H1 (cell line): Measurements from ENCODE around the gene DISC1. TPM values are rescaled to one million over a fixed set of nuclear protein-coding genes. Genes with fewer than 3 reads are reported as not detected.
A peak's percentile ranks its signal among the peaks of the same experiment; 100 is the strongest.

Experiments used
- CTCF ChIA-PET: fragments of 300-600 bp; sonication (Branson Sonifier 250); formaldehyde crosslinking; loops from one replicate; lab custom pipeline; 2021; ENCODE audit not compliant: partially characterized antibody; lab: Charles Lee
- POLR2A ChIA-PET: fragments of 300-600 bp; sonication (Branson Sonifier 250); formaldehyde crosslinking; loops from one replicate; lab custom pipeline; 2021; ENCODE audit warnings: inconsistent platforms; ENCODE audit not compliant: partially characterized antibody; lab: Charles Lee
- DNase-seq, 2 experiments: peaks; one replicate each; pipeline versions ENCODE4 v3.0.0 to v3.0.0-alpha.2; 2010 to 2022; ENCODE audit warnings: low spot score in 2 of 2, low read depth in 1 of 2, mixed read lengths in 1 of 2
- FAIRE-seq: peaks from 2 replicates; lab custom pipeline; 2011; peaks lifted over from hg19 to GRCh38; lab: Jason Lieb, UNC
- H2AFZ ChIP-seq: 2 replicates; pipeline ENCODE4 v1.8.1; 2012; ENCODE audit warnings: low read length, inconsistent platforms
- H2AK5ac ChIP-seq: 2 replicates; pipeline ENCODE4 v1.6.1; 2013; ENCODE audit warnings: low read depth, low read length
- H2BK120ac ChIP-seq: replicated peaks from 2 replicates; pipeline ENCODE3; 2013; ENCODE audit warnings: low read depth, low read length, inconsistent platforms
- H2BK12ac ChIP-seq: 2 replicates; pipeline ENCODE4 v1.6.1; 2013; ENCODE audit warnings: low read depth, low read length
- H2BK15ac ChIP-seq: 2 replicates; pipeline ENCODE4 v1.6.1; 2013; ENCODE audit warnings: low read length
- H2BK20ac ChIP-seq: 2 replicates; pipeline ENCODE4 v1.6.1; 2013; ENCODE audit warnings: low read length
- H2BK5ac ChIP-seq: 2 replicates; pipeline ENCODE4 v1.6.1; 2013; ENCODE audit warnings: low read depth, low read length
- H3K14ac ChIP-seq: 2 replicates; pipeline ENCODE4 v1.6.1; 2013; ENCODE audit warnings: inconsistent platforms; ENCODE audit not compliant: insufficient read length
- H3K18ac ChIP-seq: 2 replicates; pipeline ENCODE4 v1.6.1; 2013; ENCODE audit warnings: low read length; ENCODE audit errors: extremely low read depth
- H3K23ac ChIP-seq: 2 replicates; pipeline ENCODE4 v1.6.1; 2013; ENCODE audit warnings: inconsistent platforms; ENCODE audit not compliant: insufficient read length
- H3K23me2 ChIP-seq: 2 replicates; pipeline ENCODE4 v1.6.1; 2013; ENCODE audit warnings: low read depth, low read length
- H3K27ac ChIP-seq: 2 replicates; pipeline ENCODE4 v1.6.1; 2011; ENCODE audit warnings: low read depth, low read length, inconsistent platforms
- H3K27me3 ChIP-seq, 4 experiments: replicated peaks in 1 of 4; 1 replicate in 1 of 4; 2 replicates in 3 of 4; pipeline versions ENCODE4 v1.6.1 to v1.8.1; 2011 to 2013; ENCODE audit warnings: low read length in 3 of 4, mild to moderate bottlenecking in 3 of 4, inconsistent platforms in 2 of 4, mixed read lengths in 2 of 4, moderate library complexity in 1 of 4; ENCODE audit not compliant: control insufficient read depth in 3 of 4, insufficient read depth in 3 of 4; ENCODE audit errors: extremely low read depth in 1 of 4
- H3K36me3 ChIP-seq, 4 experiments: 2 replicates each; pipeline versions ENCODE4 v1.6.1 to v1.8.1; 2011 to 2013; ENCODE audit warnings: mild to moderate bottlenecking in 4 of 4, low read length in 3 of 4, moderate library complexity in 2 of 4, control low read depth in 1 of 4, inconsistent platforms in 1 of 4; ENCODE audit not compliant: insufficient read depth in 4 of 4, control insufficient read depth in 2 of 4
- H3K4ac ChIP-seq: replicated peaks from 2 replicates; pipeline ENCODE3; 2013; ENCODE audit warnings: low read length, low read depth, mixed read lengths, inconsistent platforms; ENCODE audit not compliant: insufficient read length
- H3K4me1 ChIP-seq, 4 experiments: replicated peaks in 1 of 4; 1 replicate in 1 of 4; 2 replicates in 3 of 4; pipeline versions ENCODE4 v1.6.1 to v1.8.1; 2011 to 2013; ENCODE audit warnings: low read length in 3 of 4, inconsistent platforms in 2 of 4, mixed read lengths in 1 of 4; ENCODE audit not compliant: insufficient read depth in 4 of 4, control insufficient read depth in 3 of 4
- H3K4me2 ChIP-seq, 2 experiments: 2 replicates each; pipeline versions ENCODE4 v1.6.1 to v1.8.1; 2011 to 2013; ENCODE audit warnings: low read depth in 2 of 2, low read length in 2 of 2, control low read depth in 1 of 2, inconsistent platforms in 1 of 2, mild to moderate bottlenecking in 1 of 2; ENCODE audit not compliant: insufficient read depth in 1 of 2
- H3K4me3 ChIP-seq, 4 experiments: fragments of 200-600, 300-600 bp in 1 of 4; sonication (generic), shearing (Covaris generic), sonication (Bioruptor Twin) in 1 of 4; 2 replicates each; pipeline versions ENCODE4 v1.5.1 to v1.8.1; 2011 to 2016; ENCODE audit warnings: low read length in 4 of 4, low read depth in 3 of 4, control low read depth in 2 of 4, inconsistent platforms in 2 of 4, mild to moderate bottlenecking in 2 of 4, mixed read lengths in 1 of 4, moderate library complexity in 1 of 4; ENCODE audit not compliant: insufficient read depth in 2 of 4; ENCODE audit errors: extremely low read depth in 1 of 4
- H3K56ac ChIP-seq: replicated peaks from 2 replicates; pipeline ENCODE3; 2013; ENCODE audit warnings: low read depth, mild to moderate bottlenecking, mixed read lengths, low read length, inconsistent platforms; ENCODE audit not compliant: insufficient read length
- H3K79me1 ChIP-seq: 2 replicates; pipeline ENCODE4 v1.6.1; 2013; ENCODE audit warnings: low read depth, low read length, control low read depth
- H3K79me2 ChIP-seq, 2 experiments: 2 replicates each; pipeline versions ENCODE4 v1.6.1 to v1.8.1; 2012 to 2013; ENCODE audit warnings: low read length in 2 of 2, mild to moderate bottlenecking in 2 of 2, inconsistent platforms in 1 of 2; ENCODE audit not compliant: insufficient read depth in 2 of 2, control insufficient read depth in 1 of 2
- H3K9ac ChIP-seq, 4 experiments: replicated peaks in 1 of 4; 1 replicate in 1 of 4; 2 replicates in 3 of 4; pipeline versions ENCODE4 v1.6.1 to v1.8.1; 2011 to 2013; ENCODE audit warnings: low read depth in 3 of 4, low read length in 3 of 4, control low read depth in 2 of 4, mild to moderate bottlenecking in 2 of 4, moderate library complexity in 2 of 4, inconsistent platforms in 1 of 4; ENCODE audit errors: extremely low read depth in 1 of 4
- H3K9me3 ChIP-seq, 2 experiments: 2 replicates each; pipeline versions ENCODE4 v1.6.1 to v1.8.1; 2012 to 2013; ENCODE audit warnings: mild to moderate bottlenecking in 2 of 2, moderate library complexity in 2 of 2, control low read depth in 1 of 2, inconsistent platforms in 1 of 2, low read depth in 1 of 2, low read length in 1 of 2, mixed read lengths in 1 of 2; ENCODE audit not compliant: insufficient read depth in 2 of 2
- H4K20me1 ChIP-seq, 2 experiments: replicated peaks in 1 of 2; 2 replicates each; pipeline versions ENCODE3 to v1.8.1; 2011 to 2013; ENCODE audit warnings: inconsistent platforms in 2 of 2, low read length in 2 of 2, mild to moderate bottlenecking in 1 of 2; ENCODE audit not compliant: insufficient read depth in 2 of 2, control insufficient read depth in 1 of 2
- H4K5ac ChIP-seq: 2 replicates; pipeline ENCODE4 v1.6.1; 2013; ENCODE audit warnings: low read length, low read depth, mixed read lengths, inconsistent platforms; ENCODE audit not compliant: insufficient read length
- H4K8ac ChIP-seq: 2 replicates; pipeline ENCODE4 v1.8.0; 2013; ENCODE audit warnings: mild to moderate bottlenecking, moderate library complexity, low read length, inconsistent platforms; ENCODE audit not compliant: insufficient read depth; ENCODE audit errors: extremely low read depth
- H4K91ac ChIP-seq: replicated peaks from 2 replicates; pipeline ENCODE3; 2013; ENCODE audit warnings: low read length, mixed read lengths, inconsistent platforms; ENCODE audit not compliant: insufficient read length
- ATF3 ChIP-seq: IDR thresholded peaks from 2 replicates; pipeline ENCODE4 v1.6.1; 2011; ENCODE audit warnings: low read depth, mild to moderate bottlenecking, low read length; ENCODE audit not compliant: insufficient read depth
- CHD1 ChIP-seq: IDR thresholded peaks from 2 replicates; pipeline ENCODE4 v1.6.1; 2012; ENCODE audit warnings: low read depth, low read length, improper control_type of control experiment
- WGBS, 2 experiments: shearing (Covaris generic) in 1 of 2; methylation state at CpG; one replicate each; pipeline versions ENCODE4 v1.1.6 to v1.1.7; 2013 to 2015; ENCODE audit warnings: low lambda C conversion rate in 2 of 2, mixed read lengths in 2 of 2, inconsistent platforms in 1 of 2, low coverage in 1 of 2, missing lambda C conversion rate in 1 of 2; ENCODE audit not compliant: insufficient replicate concordance in 2 of 2, insufficient coverage in 1 of 2, insufficient read length in 1 of 2; ENCODE audit errors: extremely low coverage in 1 of 2, missing lambda C conversion rate in 1 of 2; 5-methylcytosine and 5-hydroxymethylcytosine counted together
- polyA plus RNA-seq, 7 experiments: library from polyadenylated mRNA; depleted of rRNA in 3 of 7; stranded (reverse) in 5 of 7; unstranded in 2 of 7; fragments of >200 nt in 5 of 7; fragments of 200-250 nt in 2 of 7; gene quantifications; 1 replicate in 5 of 7; 2 replicates in 1 of 7; 4 replicates in 1 of 7; pipeline versions ENCODE4 v1.2.1 to v1.2.3, GENCODE V29; 2011 to 2013; ENCODE audit warnings: missing spikeins in 2 of 7, mixed read lengths in 2 of 7
- total RNA-seq: library from RNA; stranded (reverse); fragmentation: NEBNext Ultra II Directional; extraction: Animal tissue kit (Norgen Biotek cat#: 25700); gene quantifications from 2 replicates; pipeline ENCODE4 v1.2.1, GENCODE V29; 2021
- TF ChIP-seq, protein P1 (sequence below): IDR thresholded peaks from 2 replicates; pipeline ENCODE4 v1.6.1; 2011; ENCODE audit warnings: low read length, improper control_type of control experiment

Gene DISC1
- total and polyA plus RNA-seq, 2 of the 8 experiments (the other 6 are each of a cell fraction or from before 2014, with no cell fraction given), result 1.1 to 3.5 TPM

GRCh38 chr1:231899046-231899445, 272.5 kb downstream of the DISC1 start:
- 82% methylated on average over 2 of the region's 2 CpGs; no CpG with 5 or more reads in 1 of the 2 experiments for WGBS, 2 experiments
- Histone ChIP-seq H3K14ac (no peak overlapping the region), H3K56ac (no peak overlapping the region), H2BK120ac (no peak overlapping the region), H4K8ac (no peak overlapping the region), H3K27me3 (no peaks in the 10 kb centered on the region), H3K4me3 (no peak overlapping the region), H3K79me2 (no peaks in the 10 kb centered on the region), H2BK12ac (no peak overlapping the region), H3K27ac (no peak overlapping the region), H3K36me3 (no peaks in the 10 kb centered on the region), H4K5ac (no peak overlapping the region), H3K79me1 (no peaks in the 10 kb centered on the region), H4K20me1 (no peaks in the 10 kb centered on the region), H3K4ac (no peak overlapping the region), H2BK20ac (no peak overlapping the region), H3K4me1 (peaks cover 0 to 14% (median 5%) of the 10 kb centered on the region in 4 experiments; a peak in 4 of 7 replicates), H3K23ac (no peak overlapping the region), H2AFZ (no peak overlapping the region), H2AK5ac (no peak overlapping the region), H3K9ac (no peak overlapping the region), H3K23me2 (no peaks in the 10 kb centered on the region), H3K18ac (no peak overlapping the region), H2BK15ac (no peak overlapping the region), H4K91ac (no peak overlapping the region), H3K9me3 (no peaks in the 10 kb centered on the region), H3K4me2 (no peak overlapping the region), H2BK5ac (no peak overlapping the region)
- DNase-seq, result no peak
- TF ChIP-seq, protein P1, sequence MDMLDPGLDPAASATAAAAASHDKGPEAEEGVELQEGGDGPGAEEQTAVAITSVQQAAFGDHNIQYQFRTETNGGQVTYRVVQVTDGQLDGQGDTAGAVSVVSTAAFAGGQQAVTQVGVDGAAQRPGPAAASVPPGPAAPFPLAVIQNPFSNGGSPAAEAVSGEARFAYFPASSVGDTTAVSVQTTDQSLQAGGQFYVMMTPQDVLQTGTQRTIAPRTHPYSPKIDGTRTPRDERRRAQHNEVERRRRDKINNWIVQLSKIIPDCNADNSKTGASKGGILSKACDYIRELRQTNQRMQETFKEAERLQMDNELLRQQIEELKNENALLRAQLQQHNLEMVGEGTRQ, result peak; percentile 65
- TF ChIP-seq ATF3, result 0 out of 2 replicates have a peak, but pooled peaks have one; percentile 33
- TF ChIP-seq CHD1, result no peak
- POLR2A ChIA-PET, result no interaction called here
- FAIRE-seq, result no peak
- CTCF ChIA-PET, result interaction anchor here (2.1 kb wide), 1 partner anchor 33 kb away, joined by 8 read pairs; no protein-coding TSS in a partner anchor
